Astrocyte (in vitro differentiated cells and primary cell): ENCODE results near the gene COBL. TPM values are rescaled to one million over a fixed set of nuclear protein-coding genes. Genes with fewer than 3 reads are reported as not detected.

Experiments used
- DNase-seq: peaks from one replicate; pipeline ENCODE4 v3.0.0-alpha.2; 2010; ENCODE audit warnings: low read depth
- FAIRE-seq: peaks from 2 replicates; lab custom pipeline; 2011; peaks lifted over from hg19 to GRCh38; lab: Jason Lieb, UNC
- H2AFZ ChIP-seq: 2 replicates; pipeline ENCODE4 v1.6.0; 2012; ENCODE audit warnings: low read depth, low read length, inconsistent platforms
- H3K27ac ChIP-seq: 2 replicates; pipeline ENCODE4 v1.5.1; 2011; ENCODE audit warnings: low read depth, low read length, inconsistent platforms
- H3K27me3 ChIP-seq: 2 replicates; pipeline ENCODE4 v1.6.0; 2011; ENCODE audit warnings: low read length, inconsistent platforms; ENCODE audit not compliant: insufficient read depth
- H3K36me3 ChIP-seq: 2 replicates; pipeline ENCODE4 v1.5.1; 2011; ENCODE audit warnings: low read length, inconsistent platforms; ENCODE audit not compliant: insufficient read depth
- H3K4me1 ChIP-seq: 2 replicates; pipeline ENCODE4 v1.5.1; 2011; ENCODE audit warnings: low read length, inconsistent platforms; ENCODE audit not compliant: insufficient read depth
- H3K4me2 ChIP-seq: 2 replicates; pipeline ENCODE4 v1.6.0; 2012; ENCODE audit warnings: low read length, inconsistent platforms
- H3K4me3 ChIP-seq: 2 replicates; pipeline ENCODE4 v1.5.1; 2011; ENCODE audit warnings: low read depth, mild to moderate bottlenecking, low read length, inconsistent platforms; ENCODE audit not compliant: insufficient read depth
- H3K79me2 ChIP-seq: 2 replicates; pipeline ENCODE4 v1.6.0; 2012; ENCODE audit warnings: mild to moderate bottlenecking, low read length, inconsistent platforms; ENCODE audit not compliant: insufficient read depth
- H3K9ac ChIP-seq: 2 replicates; pipeline ENCODE4 v1.6.0; 2012; ENCODE audit warnings: mild to moderate bottlenecking, low read length, inconsistent platforms
- H3K9me3 ChIP-seq: 2 replicates; pipeline ENCODE4 v1.5.1; 2012; ENCODE audit warnings: low read depth, mild to moderate bottlenecking, low read length, inconsistent platforms; ENCODE audit not compliant: insufficient read depth
- H4K20me1 ChIP-seq: 2 replicates; pipeline ENCODE4 v1.6.0; 2012; ENCODE audit warnings: low read length, inconsistent platforms; ENCODE audit not compliant: insufficient read depth
- H3K27ac Mint-ChIP-seq: one replicate; pipeline ENCODE4 v1.8.0; 2021; ENCODE audit warnings: mild to moderate bottlenecking, mixed read lengths; ENCODE audit not compliant: unreplicated experiment
- H3K27me3 Mint-ChIP-seq: one replicate; pipeline ENCODE4 v1.8.0; 2021; ENCODE audit warnings: low read depth, mixed read lengths; ENCODE audit not compliant: unreplicated experiment
- H3K36me3 Mint-ChIP-seq: one replicate; pipeline ENCODE4 v1.8.0; 2021; ENCODE audit warnings: low read depth, mixed read lengths; ENCODE audit not compliant: unreplicated experiment
- H3K4me1 Mint-ChIP-seq: one replicate; pipeline ENCODE4 v1.8.0; 2021; ENCODE audit warnings: low read depth, mixed read lengths; ENCODE audit not compliant: unreplicated experiment
- H3K4me3 Mint-ChIP-seq: one replicate; pipeline ENCODE4 v1.8.0; 2021; ENCODE audit warnings: mild to moderate bottlenecking, moderate library complexity, mixed read lengths; ENCODE audit not compliant: unreplicated experiment
- H3K9me3 Mint-ChIP-seq: one replicate; pipeline ENCODE4 v1.8.0; 2021; ENCODE audit warnings: mild to moderate bottlenecking, mixed read lengths; ENCODE audit not compliant: unreplicated experiment
- CTCF ChIP-seq: IDR thresholded peaks from 2 replicates; pipeline ENCODE4 v1.5.1; 2011; ENCODE audit warnings: low read depth, mild to moderate bottlenecking, inconsistent platforms, low read length, moderate library complexity; ENCODE audit not compliant: insufficient read depth
- EZH2 ChIP-seq: IDR thresholded peaks from 2 replicates; pipeline ENCODE4 v1.6.1; 2012; ENCODE audit warnings: mild to moderate bottlenecking, low read length, inconsistent platforms; ENCODE audit not compliant: insufficient read depth
- total RNA-seq: library from RNA; stranded (reverse); gene quantifications from 2 replicates; pipeline ENCODE4 v1.2.1, GENCODE V29; 2021

COBL gene
- total RNA-seq, 1 donor from 2014 or later = 6.4 TPM

- no peak overlapping the region for H3K27ac Mint-ChIP-seq
- H3K9me3 Mint-ChIP-seq = no peaks in the 10 kb centered on the region
- H3K9me3 ChIP-seq = no peaks in the 10 kb centered on the region
- H4K20me1 ChIP-seq = no peaks in the 10 kb centered on the region
- H2AFZ ChIP-seq = no peak overlapping the region
- H3K27me3 ChIP-seq = no peaks in the 10 kb centered on the region
- H3K4me3 Mint-ChIP-seq = no peak overlapping the region
- DNase-seq (no peak), FAIRE-seq (no peak)
- no peak overlapping the region for H3K4me3 ChIP-seq
- peaks cover 9% of the 10 kb centered on the region for H3K27me3 Mint-ChIP-seq
- no peaks in the 10 kb centered on the region for H3K36me3 ChIP-seq
- no peak overlapping the region for H3K9ac ChIP-seq
- no peak overlapping the region for H3K4me2 ChIP-seq
- TF ChIP-seq EZH2 (no peak), CTCF (no peak)
- no peak overlapping the region for H3K27ac ChIP-seq
- no peaks in the 10 kb centered on the region for H3K79me2 ChIP-seq
- no peaks in the 10 kb centered on the region for H3K36me3 Mint-ChIP-seq
- H3K4me1 ChIP-seq = no peaks in the 10 kb centered on the region
- peaks cover 4% of the 10 kb centered on the region for H3K4me1 Mint-ChIP-seq
Measured at GRCh38 chr7:51261950-51262795, 54.4 kb downstream of the COBL start.

GRCh38 chr7:51261117-51261835 lies 55.3 kb downstream of the COBL start:
- no peak for DNase-seq
- no peak for TF ChIP-seq EZH2
- TF ChIP-seq CTCF = no peak
- H4K20me1 ChIP-seq = no peaks in the 10 kb centered on the region

More at GRCh38 chr7:51261117-51261835, 55.3 kb downstream of the COBL start:
- Histone ChIP-seq H3K27ac (no peak overlapping the region), H3K4me2 (no peak overlapping the region), H3K9me3 (no peaks in the 10 kb centered on the region), H3K36me3 (no peaks in the 10 kb centered on the region), H3K4me3 (no peak overlapping the region), H3K27me3 (no peaks in the 10 kb centered on the region), H3K4me1 (no peaks in the 10 kb centered on the region), H3K79me2 (no peaks in the 10 kb centered on the region), H2AFZ (no peak overlapping the region), H3K9ac (no peak overlapping the region)
- Mint-ChIP-seq H3K27me3 (peaks cover 9% of the 10 kb centered on the region), H3K36me3 (no peaks in the 10 kb centered on the region), H3K27ac (no peak overlapping the region), H3K4me1 (peaks cover 4% of the 10 kb centered on the region), H3K4me3 (no peak overlapping the region), H3K9me3 (no peaks in the 10 kb centered on the region)
- FAIRE-seq = no peak
